Activated naive CD8-positive, alpha-beta T cell treated with anti-CD3 and anti-CD28 coated beads, Interleukin-2, amount 50 U/mL, for 24 hours (primary cell): ENCODE results near the gene ATP13A4.

Experiments used
- ATAC-seq: fragments of 150-1000 bp; cut with Tn5 transposase; one replicate; pipeline ENCODE4 v1.10.0; 2021
- DNase-seq: peaks from one replicate; pipeline ENCODE4 v3.0.0; 2021
- H3K27ac Mint-ChIP-seq: one replicate; pipeline ENCODE4 v1.8.0; 2021; ENCODE audit warnings: mild to moderate bottlenecking, mixed read lengths
- H3K27me3 Mint-ChIP-seq: one replicate; pipeline ENCODE4 v1.8.0; 2021; ENCODE audit warnings: mixed read lengths
- H3K36me3 Mint-ChIP-seq: one replicate; pipeline ENCODE4 v1.8.0; 2021; ENCODE audit warnings: low read depth, mixed read lengths
- H3K4me1 Mint-ChIP-seq: one replicate; pipeline ENCODE4 v1.8.0; 2021; ENCODE audit warnings: mixed read lengths
- H3K4me3 Mint-ChIP-seq: one replicate; pipeline ENCODE4 v1.8.0; 2021; ENCODE audit warnings: mild to moderate bottlenecking, moderate library complexity, mixed read lengths
- H3K9me3 Mint-ChIP-seq: one replicate; pipeline ENCODE4 v1.8.0; 2021; ENCODE audit warnings: mixed read lengths

ATP13A4 gene

DNA sequence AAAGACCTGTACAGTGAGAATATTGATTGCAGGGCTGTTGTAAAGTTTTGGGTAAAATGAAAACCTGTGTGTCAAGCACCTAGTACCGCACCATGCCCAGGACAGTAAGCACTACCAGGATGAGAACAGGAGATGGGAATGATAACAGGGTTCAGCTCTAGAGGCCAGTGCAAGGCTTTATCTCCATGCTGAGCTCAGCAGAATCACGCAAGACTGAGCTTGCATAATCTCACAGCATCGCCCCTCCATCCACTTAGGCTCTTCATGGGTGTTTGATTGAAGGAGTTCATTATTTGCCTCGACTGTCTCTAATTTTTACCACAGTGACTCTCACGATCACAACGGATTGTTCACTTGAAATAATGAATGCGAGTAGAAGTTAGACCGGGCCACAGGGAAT lies 179.1 kb downstream of the ATP13A4 start:
- DNase-seq (no peak), ATAC-seq (no peak)
- Mint-ChIP-seq H3K27ac (no peak overlapping the region), H3K27me3 (peaks cover 15% of the 10 kb centered on the region), H3K36me3 (no peaks in the 10 kb centered on the region), H3K4me3 (no peak overlapping the region), H3K9me3 (no peaks in the 10 kb centered on the region), H3K4me1 (no peaks in the 10 kb centered on the region)

DNA sequence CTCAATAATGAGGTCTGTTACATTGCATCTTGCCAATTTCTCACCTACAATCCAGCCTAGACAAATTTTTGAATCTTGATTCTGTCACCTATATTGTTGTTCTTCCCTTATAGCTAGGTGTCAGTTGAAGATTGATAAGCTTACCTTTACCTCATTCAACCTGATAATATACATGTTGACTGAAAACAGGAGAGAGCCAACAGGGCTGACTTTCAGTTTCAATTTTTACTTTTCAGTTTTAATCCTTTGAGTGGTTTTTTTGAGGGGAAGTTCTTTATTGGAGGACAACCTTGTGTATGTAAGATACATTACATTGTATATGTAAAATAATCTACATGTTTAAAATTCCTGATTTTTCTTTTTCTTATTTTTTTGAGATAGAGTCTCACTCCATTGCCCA lies 181.9 kb downstream of the ATP13A4 start:
- H3K4me1 Mint-ChIP-seq, result no peaks in the 10 kb centered on the region
- H3K27ac Mint-ChIP-seq, result no peak overlapping the region
- peaks cover 12% of the 10 kb centered on the region for H3K27me3 Mint-ChIP-seq
- H3K4me3 Mint-ChIP-seq, result no peak overlapping the region
- DNase-seq (no peak), ATAC-seq (no peak)
- no peaks in the 10 kb centered on the region for H3K36me3 Mint-ChIP-seq
- H3K9me3 Mint-ChIP-seq, result no peaks in the 10 kb centered on the region

DNA sequence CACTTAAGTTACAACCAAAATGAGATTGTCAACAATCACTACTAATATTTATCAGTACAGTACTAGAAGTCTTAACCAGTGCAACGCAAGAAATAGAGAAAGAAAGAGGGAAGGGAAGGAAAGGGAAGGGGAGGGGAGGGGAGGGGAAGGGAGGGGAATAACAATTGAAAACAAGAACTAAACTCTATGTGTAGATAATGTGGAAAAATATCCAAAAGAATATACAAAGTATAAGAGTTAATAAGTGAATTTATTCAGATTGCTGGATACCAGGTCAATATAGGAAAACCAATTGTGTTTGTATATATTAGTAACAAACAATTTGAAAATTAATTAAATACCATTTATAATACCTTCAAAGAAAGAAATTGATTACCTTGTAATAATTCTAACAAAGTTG lies 186.8 kb downstream of the ATP13A4 start:
- Mint-ChIP-seq H3K9me3 (no peaks in the 10 kb centered on the region), H3K4me3 (no peak overlapping the region), H3K36me3 (no peaks in the 10 kb centered on the region), H3K27ac (no peak overlapping the region), H3K27me3 (peaks cover 10% of the 10 kb centered on the region), H3K4me1 (no peaks in the 10 kb centered on the region)
- ATAC-seq (no peak), DNase-seq (no peak)

- Mint-ChIP-seq H3K9me3 (no peaks in the 10 kb centered on the region), H3K27ac (no peak overlapping the region), H3K27me3 (peaks cover 14% of the 10 kb centered on the region), H3K4me3 (no peak overlapping the region), H3K36me3 (no peaks in the 10 kb centered on the region), H3K4me1 (no peaks in the 10 kb centered on the region)
- DNase-seq (no peak), ATAC-seq (no peak)
Measured at GRCh38 chr3:193357291-193357690, 197.4 kb downstream of the ATP13A4 start.

- Mint-ChIP-seq H3K4me1 (no peaks in the 10 kb centered on the region), H3K27me3 (peaks cover 7% of the 10 kb centered on the region), H3K36me3 (no peaks in the 10 kb centered on the region), H3K4me3 (no peak overlapping the region), H3K27ac (no peak overlapping the region), H3K9me3 (no peaks in the 10 kb centered on the region)
- no peak for DNase-seq
- no peak for ATAC-seq
Measured at GRCh38 chr3:193354423-193354822, 200.3 kb downstream of the ATP13A4 start.
